ENCODE measurements around the gene RETNLB. TPM values are rescaled to one million over a fixed set of nuclear protein-coding genes. Genes with fewer than 3 reads are reported as not detected.

Gene RETNLB
- total and polyA plus RNA-seq, 11 donors: not detected

DNA sequence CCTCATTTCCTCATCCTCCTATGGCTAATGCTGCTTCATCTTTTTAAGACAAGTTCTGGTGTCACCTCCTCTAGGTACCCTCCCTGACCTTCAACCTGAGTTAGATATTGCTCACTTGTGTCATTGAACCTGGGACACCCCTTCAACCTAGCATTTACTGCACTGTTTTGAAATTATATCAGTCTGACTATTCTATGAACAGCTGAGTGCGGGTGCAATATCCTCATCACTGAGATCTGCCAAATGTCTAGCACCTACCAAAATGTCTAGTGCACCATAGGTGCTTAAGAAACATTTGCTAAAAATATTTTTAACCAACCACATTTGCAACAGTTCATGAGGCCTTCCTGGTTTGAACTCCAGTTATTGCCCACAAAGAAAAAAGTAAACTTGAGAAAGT is 34.5 kb downstream of the RETNLB start:
- DNase-seq (no peak), ATAC-seq (no peak)
- Histone ChIP-seq H3K9me3 (no peaks in the 10 kb centered on the region), H3K27ac (no peak overlapping the region), H3K4me1 (no peaks in the 10 kb centered on the region), H3K4me3 (no peak overlapping the region), H3K27me3 (no peaks in the 10 kb centered on the region), H3K36me3 (no peaks in the 10 kb centered on the region)
- 39 to 100% (median 93%) methylated on average over 1 of the region's 1 CpG for WGBS, 4 donors
- TF ChIP-seq, protein P1, sequence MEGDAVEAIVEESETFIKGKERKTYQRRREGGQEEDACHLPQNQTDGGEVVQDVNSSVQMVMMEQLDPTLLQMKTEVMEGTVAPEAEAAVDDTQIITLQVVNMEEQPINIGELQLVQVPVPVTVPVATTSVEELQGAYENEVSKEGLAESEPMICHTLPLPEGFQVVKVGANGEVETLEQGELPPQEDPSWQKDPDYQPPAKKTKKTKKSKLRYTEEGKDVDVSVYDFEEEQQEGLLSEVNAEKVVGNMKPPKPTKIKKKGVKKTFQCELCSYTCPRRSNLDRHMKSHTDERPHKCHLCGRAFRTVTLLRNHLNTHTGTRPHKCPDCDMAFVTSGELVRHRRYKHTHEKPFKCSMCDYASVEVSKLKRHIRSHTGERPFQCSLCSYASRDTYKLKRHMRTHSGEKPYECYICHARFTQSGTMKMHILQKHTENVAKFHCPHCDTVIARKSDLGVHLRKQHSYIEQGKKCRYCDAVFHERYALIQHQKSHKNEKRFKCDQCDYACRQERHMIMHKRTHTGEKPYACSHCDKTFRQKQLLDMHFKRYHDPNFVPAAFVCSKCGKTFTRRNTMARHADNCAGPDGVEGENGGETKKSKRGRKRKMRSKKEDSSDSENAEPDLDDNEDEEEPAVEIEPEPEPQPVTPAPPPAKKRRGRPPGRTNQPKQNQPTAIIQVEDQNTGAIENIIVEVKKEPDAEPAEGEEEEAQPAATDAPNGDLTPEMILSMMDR (IDR thresholded peaks at IDR 0.05): no peak
- no peak for TF ChIP-seq POLR2A (IDR thresholded peaks at IDR 0.05)
- intact Hi-C loops (cut with DNase I): no loop called here

DNA sequence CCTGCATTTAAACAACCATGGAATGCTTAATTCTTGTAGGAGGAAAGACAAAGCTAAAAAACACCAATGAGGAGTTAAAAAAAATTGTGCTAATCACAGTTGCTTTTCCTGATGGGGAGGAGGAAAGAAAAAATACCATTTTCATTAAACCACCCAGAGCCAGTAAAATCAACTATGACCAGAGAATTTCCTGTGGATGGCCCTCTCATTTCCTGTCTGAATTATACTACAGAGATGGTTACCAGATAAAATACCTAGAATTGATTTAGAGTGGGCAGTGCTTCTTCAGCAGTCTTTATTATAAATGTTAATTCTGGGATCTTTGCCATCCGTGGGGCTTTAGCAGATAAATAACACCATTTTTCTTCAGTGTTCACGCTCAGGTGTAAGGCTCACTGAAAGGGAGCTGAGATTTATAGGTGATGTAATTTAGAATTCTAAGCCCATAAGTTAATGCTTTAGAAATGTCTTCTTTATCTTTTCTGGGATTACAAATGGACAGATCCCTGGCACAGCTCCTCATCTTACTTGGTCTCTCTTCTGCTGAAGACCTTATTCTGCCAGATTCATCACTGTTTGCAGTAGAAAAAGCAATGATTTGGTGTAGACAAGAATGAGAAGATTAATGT is 37.9 kb downstream of the RETNLB start:
- Histone ChIP-seq H3K4me1 (no peaks in the 10 kb centered on the region), H3K27ac (no peak overlapping the region), H3K36me3 (no peaks in the 10 kb centered on the region), H3K27me3 (no peaks in the 10 kb centered on the region), H3K9me3 (no peaks in the 10 kb centered on the region), H3K4me3 (no peak overlapping the region)
- no peak for TF ChIP-seq POLR2A (IDR thresholded peaks at IDR 0.05)
- TF ChIP-seq, protein P1 (IDR thresholded peaks at IDR 0.05): no peak
- 45 to 63% (median 55%) methylated on average over 2 of the region's 2 CpGs for WGBS, 4 donors
- intact Hi-C loops (cut with DNase I): no loop called here
- no peak for ATAC-seq
- no peak for DNase-seq

DNA sequence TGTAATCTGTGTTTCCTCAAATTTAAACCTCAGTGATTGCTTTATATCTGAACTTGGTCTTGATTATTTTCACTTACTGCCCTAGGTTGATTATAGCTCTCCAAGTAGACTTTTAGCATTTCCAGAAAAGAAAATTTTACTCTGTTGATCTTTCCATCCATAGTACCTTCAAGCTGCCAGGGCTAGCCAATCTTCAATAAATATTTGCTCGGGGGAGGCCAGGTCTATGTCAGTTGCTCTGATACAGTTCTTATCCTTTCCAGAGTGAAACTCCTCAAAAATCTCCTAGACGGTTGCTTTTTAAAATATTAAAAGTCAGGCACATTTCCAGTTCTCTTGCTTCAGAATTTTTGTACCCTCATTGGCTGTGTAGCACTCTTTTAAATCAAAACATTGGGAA is 38.8 kb downstream of the RETNLB start:
- H3K4me1 ChIP-seq: no peaks in the 10 kb centered on the region
- no peaks in the 10 kb centered on the region for H3K36me3 ChIP-seq
- intact Hi-C loops (cut with DNase I): no loop called here
- 46 to 59% (median 48%) methylated on average over 2 of the region's 2 CpGs for WGBS, 4 donors
- no peaks in the 10 kb centered on the region for H3K9me3 ChIP-seq
- no peak overlapping the region for H3K4me3 ChIP-seq
- DNase-seq (no peak), ATAC-seq (no peak)
- H3K27me3 ChIP-seq: no peaks in the 10 kb centered on the region
- H3K27ac ChIP-seq: no peak overlapping the region
- TF ChIP-seq, protein P1 (IDR thresholded peaks at IDR 0.05): no peak
- no peak for TF ChIP-seq POLR2A (IDR thresholded peaks at IDR 0.05)

DNA sequence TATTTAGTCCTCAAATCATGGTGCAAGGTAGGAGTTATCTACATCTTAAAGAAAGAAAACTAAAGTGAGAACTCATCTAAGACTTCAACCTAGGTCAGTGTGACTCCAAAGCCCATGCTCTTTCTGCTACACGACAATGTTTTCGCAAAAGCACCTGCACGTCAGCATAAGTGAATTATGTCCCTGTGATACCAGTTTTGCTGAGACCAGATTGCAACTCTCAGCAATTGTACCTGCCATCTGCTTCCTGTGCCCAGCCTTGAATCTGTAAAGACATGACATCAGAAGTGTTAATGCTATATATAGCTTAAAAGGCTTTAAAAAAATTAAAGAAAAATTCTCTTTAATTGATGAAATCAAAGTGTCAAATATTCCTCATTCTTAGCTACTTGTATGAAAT is 43.4 kb downstream of the RETNLB start:
- ATAC-seq (no peak), DNase-seq (no peak)
- Histone ChIP-seq H3K27me3 (no peaks in the 10 kb centered on the region), H3K9me3 (no peaks in the 10 kb centered on the region), H3K4me1 (no peaks in the 10 kb centered on the region), H3K36me3 (no peaks in the 10 kb centered on the region), H3K27ac (no peak overlapping the region), H3K4me3 (no peak overlapping the region)
- no peak for TF ChIP-seq POLR2A (IDR thresholded peaks at IDR 0.05)
- TF ChIP-seq, protein P1 (IDR thresholded peaks at IDR 0.05): no peak
- 78 to 86% (median 82%) methylated on average over 3 of the region's 3 CpGs for WGBS, 4 donors
- intact Hi-C loops (cut with DNase I): no loop called here
